SH-SY5Y (cell line): ENCODE results near the gene HECTD4.

Experiments
- GATA2 ChIP-seq: IDR thresholded peaks from 2 replicates; pipeline ENCODE4 v1.6.1; 2011; ENCODE audit warnings: mild to moderate bottlenecking, low read depth, low read length
- GATA3 ChIP-seq: IDR thresholded peaks from 2 replicates; pipeline ENCODE4 v1.6.1; 2011; ENCODE audit warnings: low read depth, mild to moderate bottlenecking, low read length, moderate library complexity

Gene HECTD4

DNA sequence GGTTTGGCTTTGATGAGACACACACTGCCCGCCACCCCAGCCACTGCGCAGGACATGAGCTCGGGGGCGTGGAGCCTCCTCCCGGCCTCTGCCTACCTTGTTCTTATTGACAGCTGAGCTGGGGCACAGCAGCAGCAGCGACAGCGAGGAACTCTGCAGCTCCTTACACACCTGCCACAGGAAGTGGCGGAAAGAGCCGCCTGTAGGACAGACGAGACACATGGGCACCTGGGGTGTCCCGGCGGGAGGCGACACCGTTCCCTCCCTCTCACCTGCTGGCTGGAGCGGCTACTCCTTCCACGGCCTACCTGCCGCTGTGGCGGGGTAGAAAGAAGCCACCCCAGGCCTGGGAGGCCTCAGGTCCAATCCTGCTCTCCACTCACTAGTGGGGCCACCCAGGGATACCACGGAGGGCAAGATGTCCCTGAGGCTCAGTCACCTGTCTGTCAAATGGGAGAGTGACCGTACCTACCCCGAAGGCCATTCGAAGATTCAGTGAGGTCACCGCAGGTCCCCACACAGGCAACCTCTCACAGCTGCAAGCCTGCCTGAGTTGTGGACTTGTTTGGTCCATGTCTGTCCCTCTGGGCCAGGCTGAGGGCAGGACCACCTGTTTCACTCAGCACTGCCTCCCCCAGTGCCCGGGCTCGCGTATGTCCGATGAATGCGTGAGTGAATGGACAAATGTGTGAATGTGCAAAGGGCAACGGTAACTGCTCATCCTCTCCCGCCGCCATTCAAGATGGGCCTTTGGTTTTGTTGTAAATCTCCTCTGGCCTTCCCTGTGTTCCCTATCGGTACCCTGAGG is 214.3 kb downstream of the HECTD4 start:
- TF ChIP-seq GATA2 (no peak), GATA3 (no peak)

DNA sequence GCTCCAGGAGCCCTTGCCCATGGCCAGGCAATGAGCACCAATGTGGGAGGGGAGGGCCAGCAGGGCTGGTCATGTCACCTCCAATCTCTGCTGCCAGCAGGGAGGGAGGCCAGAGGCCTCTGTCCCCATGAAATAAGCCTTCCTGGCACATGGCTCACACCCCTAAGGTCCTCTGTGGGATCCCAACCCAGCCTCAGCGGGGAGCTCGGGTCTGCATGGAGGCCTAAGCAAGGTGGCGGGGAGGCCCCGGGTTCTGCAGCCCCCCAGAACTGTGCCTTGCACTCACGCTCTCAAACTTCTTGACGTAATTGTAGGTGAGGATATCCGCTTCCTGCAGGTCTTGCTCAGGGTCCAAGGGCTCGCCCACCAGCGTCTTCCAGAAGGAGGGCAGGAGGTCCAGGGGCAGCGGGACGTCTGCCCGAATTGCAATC is 215.2 kb downstream of the HECTD4 start:
- TF ChIP-seq GATA2 (no peak), GATA3 (no peak)

DNA sequence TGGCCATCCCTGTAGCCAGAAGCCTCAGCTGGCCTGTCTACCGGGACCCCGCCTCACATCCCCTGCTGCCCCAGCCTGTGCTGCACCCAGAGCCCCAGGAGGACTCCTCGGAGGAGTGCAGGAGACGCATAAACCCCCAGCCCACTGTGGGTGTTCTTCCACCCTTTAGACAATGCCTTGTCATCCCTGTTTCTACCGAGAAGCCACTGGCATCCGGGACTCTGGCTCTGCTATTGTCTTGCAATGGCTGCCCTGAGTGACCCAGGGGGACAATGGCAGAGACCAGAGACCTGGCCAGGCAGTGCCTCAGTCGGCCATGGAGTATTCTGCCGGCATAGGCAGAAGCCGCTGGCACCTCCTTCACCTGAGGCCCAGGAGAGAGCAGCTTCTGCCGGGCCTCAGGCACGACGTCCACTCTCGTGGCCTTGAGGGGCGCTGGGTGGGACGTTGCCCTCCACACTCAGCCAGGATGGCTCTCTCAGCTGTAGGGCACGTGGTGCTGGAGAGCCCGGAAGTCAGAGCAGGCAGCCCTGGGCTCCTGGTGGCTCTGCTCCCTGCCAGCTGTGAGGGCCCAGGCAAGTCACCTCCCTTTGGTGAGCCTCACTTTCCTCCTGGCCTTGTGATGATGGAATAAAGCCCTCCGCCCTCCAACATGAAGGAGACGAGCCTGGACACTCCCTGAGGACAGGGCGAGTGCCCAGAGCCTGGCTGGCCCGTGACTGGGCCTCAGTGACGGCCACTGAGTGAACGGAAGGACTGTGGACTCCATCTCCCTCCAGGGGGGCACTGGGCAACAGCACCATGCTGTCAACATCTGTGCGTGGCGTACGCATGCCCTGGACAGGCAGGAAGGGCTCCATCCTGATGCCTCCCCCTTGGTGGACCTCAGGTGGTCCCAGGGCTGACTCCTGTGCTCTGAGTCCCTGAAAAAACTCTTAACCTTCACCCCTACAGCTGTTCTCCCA is 215.9 kb downstream of the HECTD4 start:
- no peak for TF ChIP-seq GATA3
- no peak for TF ChIP-seq GATA2

- no peak for TF ChIP-seq GATA2
- TF ChIP-seq GATA3: no peak
Observed at GRCh38 chr12:112165624-112166023, 216.6 kb downstream of the HECTD4 start.

- TF ChIP-seq GATA2 (no peak), GATA3 (no peak)
Observed at GRCh38 chr12:112164011-112164660, 218.1 kb downstream of the HECTD4 start.

DNA sequence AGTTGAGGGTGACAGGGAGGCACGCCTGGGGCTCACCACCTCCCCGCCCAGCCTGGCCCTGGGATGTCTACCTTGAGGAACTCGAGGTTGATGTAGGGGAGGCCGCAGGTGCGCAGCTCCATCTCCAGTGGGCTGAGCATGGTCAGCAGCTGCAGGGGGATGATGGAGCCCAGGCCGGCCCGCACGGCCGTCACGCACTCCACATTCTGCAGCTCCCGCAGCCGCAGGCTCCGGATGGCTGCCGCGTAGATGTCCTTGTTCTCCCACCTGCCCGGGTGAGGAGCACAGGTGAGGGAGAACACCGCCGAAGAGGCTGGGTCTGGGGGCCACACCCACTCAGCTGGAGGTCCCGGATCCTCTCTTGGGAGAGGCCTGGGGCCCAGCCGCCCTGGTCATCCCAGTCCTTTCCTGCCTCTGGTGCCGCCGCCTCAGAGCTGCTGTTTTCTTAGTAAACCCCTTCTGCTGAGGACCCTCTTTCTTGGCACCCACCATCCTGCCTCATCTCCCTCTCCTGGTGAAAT is 218.7 kb downstream of the HECTD4 start:
- TF ChIP-seq GATA3 (no peak), GATA2 (no peak)

GRCh38 chr12:112163056-112163455 is 219.2 kb downstream of the HECTD4 start:
- no peak for TF ChIP-seq GATA3
- no peak for TF ChIP-seq GATA2

- TF ChIP-seq GATA2: no peak
- TF ChIP-seq GATA3: no peak
Observed at GRCh38 chr12:112162241-112162790, 219.9 kb downstream of the HECTD4 start.

DNA sequence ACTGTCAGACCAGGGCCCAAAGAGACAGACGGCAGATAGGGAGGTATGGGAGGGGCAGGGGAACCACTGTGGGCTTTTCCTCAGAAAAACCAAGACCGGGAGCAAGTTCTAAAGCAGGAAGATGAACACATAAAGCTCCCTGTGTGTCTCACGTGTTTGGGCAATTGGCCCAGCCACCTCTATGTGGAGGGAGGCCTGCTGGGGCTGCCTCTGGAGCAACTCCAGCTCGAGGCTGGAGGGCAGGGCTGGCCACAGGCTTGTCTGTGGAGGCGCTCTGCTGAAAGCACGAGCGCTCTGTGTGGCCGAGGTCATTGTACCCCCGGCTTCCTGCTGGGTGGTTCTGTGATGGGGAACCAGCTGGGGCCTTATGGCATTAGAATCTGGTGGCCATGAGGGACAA is 220.5 kb downstream of the HECTD4 start:
- TF ChIP-seq GATA3 (no peak), GATA2 (no peak)

DNA sequence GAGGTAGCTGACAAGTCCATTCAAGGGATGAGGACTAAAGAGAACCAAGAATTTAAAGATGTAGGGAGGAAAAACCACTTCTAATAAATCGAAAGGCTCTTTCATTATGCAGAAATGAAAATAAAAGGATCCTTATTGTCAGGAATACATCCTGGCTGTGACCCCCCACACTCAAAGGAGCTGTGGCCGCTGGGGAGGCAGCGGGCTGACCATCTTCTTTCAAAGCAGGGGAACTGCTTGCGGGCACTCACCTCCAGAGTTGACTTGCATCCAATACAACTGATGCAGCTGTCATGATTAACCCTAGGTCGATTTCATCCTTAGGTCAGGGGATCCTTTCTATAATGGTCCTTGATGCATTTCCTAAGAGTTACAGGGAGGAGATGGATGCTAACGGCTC is 221.6 kb downstream of the HECTD4 start:
- TF ChIP-seq GATA3 (no peak), GATA2 (no peak)

GRCh38 chr12:112159146-112159541 is 223.1 kb downstream of the HECTD4 start:
- TF ChIP-seq GATA3 (no peak), GATA2 (no peak)

DNA sequence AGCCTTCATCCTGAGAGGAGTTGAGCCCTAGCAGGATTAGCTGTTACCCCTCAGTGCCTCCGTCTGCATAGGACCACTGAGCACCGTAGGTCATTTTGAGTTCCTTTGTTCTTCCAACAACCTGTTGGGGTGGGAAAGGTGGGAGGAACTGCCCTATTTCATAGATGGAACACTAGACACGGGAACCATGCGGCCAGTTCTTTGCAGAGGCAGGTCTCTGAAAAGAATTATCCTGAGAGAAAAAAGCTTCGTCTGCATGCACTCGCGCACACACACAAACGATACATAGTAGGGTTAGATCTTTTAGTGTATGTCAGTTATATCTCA is 228.4 kb downstream of the HECTD4 start:
- TF ChIP-seq GATA3 (no peak), GATA2 (no peak)

DNA sequence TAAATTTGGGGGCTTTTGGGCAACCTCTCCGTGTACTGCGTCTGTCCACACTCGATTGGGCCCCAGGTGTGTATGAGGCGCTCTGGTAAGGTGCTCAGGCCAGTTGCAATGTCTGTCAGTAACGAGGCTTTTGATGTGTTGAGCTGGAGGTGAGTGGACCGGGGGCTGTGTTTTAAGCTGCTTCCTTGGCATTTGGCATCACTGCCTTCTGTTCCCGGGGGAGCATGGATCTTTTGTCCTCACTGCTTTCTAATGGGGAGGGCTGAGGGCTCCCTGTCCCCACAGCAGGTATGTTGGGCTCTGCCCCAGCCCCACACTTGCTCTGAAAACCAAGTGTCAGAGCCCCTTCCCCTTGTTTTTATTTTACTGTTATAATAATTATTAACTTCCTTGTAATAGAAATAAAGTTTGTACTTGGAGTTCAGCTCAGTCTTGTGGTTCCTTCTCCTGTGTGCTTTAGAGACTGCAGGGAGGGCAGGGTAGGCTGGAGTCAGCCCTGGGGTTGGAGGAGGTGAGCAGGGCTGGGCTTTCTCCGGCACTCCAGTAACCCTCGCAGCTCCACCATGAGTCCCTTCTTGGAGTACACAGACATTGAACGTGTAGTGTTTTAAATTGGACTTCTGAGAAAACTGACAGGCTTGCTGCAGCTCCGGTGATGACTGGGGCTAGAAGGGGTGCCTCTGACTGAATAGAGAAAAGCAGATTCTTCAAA is 228.9 kb downstream of the HECTD4 start:
- TF ChIP-seq GATA2: no peak
- TF ChIP-seq GATA3: no peak
